Upper lobe of left lung (tissue), 4 donors: ENCODE data around the gene P2RX1.

Source experiments
- CTCF ChIP-seq, 6 experiments: fragments of 450-650 bp in 4 of 6; fragments of 200-600 bp in 2 of 6; sonication (generic) in 2 of 6; IDR thresholded peaks; one replicate each; pipeline ENCODE4 v1.5.1; 2016 to 2019; ENCODE audit warnings: antibody characterized with exemption in 6 of 6
- POLR2A ChIP-seq, 4 donors: fragments of 450-650 bp; IDR thresholded peaks; one replicate each; pipeline ENCODE4 v1.5.1; 2016 to 2017; ENCODE audit warnings: antibody characterized with exemption in 4 of 4, mild to moderate bottlenecking in 2 of 4
- POLR2AphosphoS5 ChIP-seq, 2 donors: sonication (generic); formaldehyde crosslinking; IDR thresholded peaks; one replicate each; pipeline ENCODE4 v1.5.1; 2017; ENCODE audit warnings: antibody characterized with exemption in 2 of 2

GRCh38 chr17:3859940-3860339 lies 56.3 kb downstream of the P2RX1 start:
- TF ChIP-seq CTCF (IDR thresholded peaks at IDR 0.05) (no peak), POLR2A (IDR thresholded peaks at IDR 0.05) (no peak), POLR2AphosphoS5 (IDR thresholded peaks at IDR 0.05) (no peak)
